K562 (cell line): Measurements from ENCODE around the gene NT5DC1. TPM values are rescaled to one million over a fixed set of nuclear protein-coding genes. Genes with fewer than 3 reads are reported as not detected.

ENCODE experiments used
- ATAC-seq: fragments of 200-7000 bp; cut with Tn5 transposase; 3 replicates; pipeline ENCODE4 v1.9.1; 2020; ENCODE audit warnings: moderate library complexity
- BruUV-seq: library from RNA; stranded (reverse); fragments of 400-500 nt; replicated peaks from 2 replicates; lab custom pipeline; 2021; lab: Mats Ljungman, UMichigan
- CTCF ChIA-PET: fragments of 300-600 bp; formaldehyde crosslinking; extraction: SDS; loops from one replicate; lab custom pipeline; 2021; ENCODE audit warnings: low intra/inter-chr PET ratio; lab: Yijun Ruan, JAX
- POLR2A ChIA-PET: fragments of 300-600, 350-650 bp; sonication (Branson Sonifier 250); formaldehyde crosslinking; extraction: SDS; loops from one replicate; lab custom pipeline; 2021; ENCODE audit warnings: antibody characterized with exemption, inconsistent platforms; lab: Yijun Ruan, JAX
- DNase-seq, 4 experiments: peaks; one replicate each; pipeline versions ENCODE4 v3.0.0 to v3.0.0-alpha.2; 2011 to 2018; ENCODE audit warnings: low spot score in 3 of 4, mixed read lengths in 3 of 4; ENCODE audit errors: extremely low read depth in 1 of 4
- FAIRE-seq: peaks from 2 replicates; lab custom pipeline; 2011; peaks lifted over from hg19 to GRCh38; lab: Jason Lieb, UNC
- H2AFZ ChIP-seq: 2 replicates; pipeline ENCODE4 v1.6.0; 2011; ENCODE audit warnings: low read depth, low read length, control low read depth, inconsistent platforms
- H3K27ac ChIP-seq: fragments of 200-600 bp; 3 replicates; pipeline ENCODE4 v1.8.0; 2011; ENCODE audit warnings: low read depth, mild to moderate bottlenecking, control low read depth, inconsistent platforms, low read length, moderate library complexity, mixed read lengths; ENCODE audit errors: extremely low read depth
- H3K27me3 ChIP-seq, 2 experiments: fragments of 300-600 bp in 1 of 2; 2 replicates in 1 of 2; 3 replicates in 1 of 2; pipeline versions ENCODE4 v1.6.0 to v1.8.0; 2011; ENCODE audit warnings: inconsistent platforms in 2 of 2, low read length in 2 of 2, mild to moderate bottlenecking in 1 of 2, mixed read lengths in 1 of 2, moderate library complexity in 1 of 2; ENCODE audit not compliant: control insufficient read depth in 2 of 2, insufficient read depth in 2 of 2
- H3K36me3 ChIP-seq: fragments of 300-600 bp; 3 replicates; pipeline ENCODE4 v1.8.0; 2011; ENCODE audit warnings: mild to moderate bottlenecking, low read length, inconsistent platforms; ENCODE audit not compliant: control insufficient read depth, insufficient read depth
- H3K4me1 ChIP-seq, 2 experiments: fragments of 200-600 bp in 1 of 2; replicated peaks in 1 of 2; 2 replicates in 1 of 2; 3 replicates in 1 of 2; pipeline versions ENCODE4 v1.5.1 to v1.8.0; 2011; ENCODE audit warnings: inconsistent platforms in 2 of 2, low read length in 2 of 2, mild to moderate bottlenecking in 1 of 2, mixed read lengths in 1 of 2, moderate library complexity in 1 of 2; ENCODE audit not compliant: control insufficient read depth in 2 of 2, insufficient read depth in 2 of 2
- H3K4me2 ChIP-seq: 2 replicates; pipeline ENCODE4 v1.6.1; 2011; ENCODE audit warnings: low read length, control low read depth, inconsistent platforms, mixed read lengths; ENCODE audit not compliant: insufficient read depth
- H3K4me3 ChIP-seq: fragments of 200-600 bp; sonication (generic), shearing (Covaris generic); 2 replicates; pipeline ENCODE4 v1.5.1; 2016; ENCODE audit warnings: control low read depth, inconsistent platforms
- H3K79me2 ChIP-seq: fragments of 200-600 bp; 3 replicates; pipeline ENCODE4 v1.8.0; 2011; ENCODE audit warnings: low read length, inconsistent platforms; ENCODE audit not compliant: control insufficient read depth, insufficient read depth
- H3K9ac ChIP-seq, 2 experiments: 2 replicates each; pipeline versions ENCODE4 v1.6.0 to v1.6.1; 2011; ENCODE audit warnings: low read depth in 2 of 2, low read length in 2 of 2, control low read depth in 1 of 2, inconsistent platforms in 1 of 2, mild to moderate bottlenecking in 1 of 2, mixed read lengths in 1 of 2; ENCODE audit not compliant: insufficient read depth in 1 of 2
- H3K9me1 ChIP-seq: one replicate; pipeline ENCODE4 v1.6.0; 2011; ENCODE audit warnings: inconsistent platforms, mild to moderate bottlenecking, low read length, moderate library complexity; ENCODE audit not compliant: control insufficient read depth, insufficient read depth
- H3K9me3 ChIP-seq: replicated peaks from 2 replicates; pipeline ENCODE4 v1.5.1; 2011; ENCODE audit warnings: low read depth, low read length, inconsistent platforms; ENCODE audit not compliant: control insufficient read depth, insufficient read depth
- H4K20me1 ChIP-seq: replicated peaks from 2 replicates; pipeline ENCODE4 v1.6.1; 2011; ENCODE audit warnings: low read length, inconsistent platforms, mixed read lengths; ENCODE audit not compliant: control insufficient read depth, insufficient read depth
- CREM ChIP-seq: IDR thresholded peaks from 2 replicates; pipeline ENCODE4 v1.6.1; 2014; ENCODE audit warnings: antibody characterized with exemption, low read depth
- DDX20 ChIP-seq: fragments of 450-650 bp; IDR thresholded peaks from 2 replicates; pipeline ENCODE4 v1.6.1; 2016; ENCODE audit warnings: missing genetic modification characterization, low read depth, mild to moderate bottlenecking, missing compliant biosample characterization, moderate library complexity
- MTA3 ChIP-seq: fragments of 450-650 bp; formaldehyde crosslinking; IDR thresholded peaks from 2 replicates; pipeline ENCODE4 v1.6.1; 2017; ENCODE audit warnings: mild to moderate bottlenecking, borderline replicate concordance
- SOX6 ChIP-seq: fragments of 450-650 bp; IDR thresholded peaks from 2 replicates; pipeline ENCODE4 v1.6.1; 2014; ENCODE audit warnings: mild to moderate bottlenecking
- SREBF2 ChIP-seq: sonication (generic); formaldehyde crosslinking; IDR thresholded peaks from 2 replicates; pipeline ENCODE4 v1.4.0; 2020; ENCODE audit warnings: mild to moderate bottlenecking, missing genetic modification reagents
- SRSF9 ChIP-seq: fragments of 200-400 bp; formaldehyde crosslinking; IDR thresholded peaks from 2 replicates; pipeline ENCODE4 v1.6.1; 2017; ENCODE audit warnings: low read depth, low read length, borderline replicate concordance
- U2AF2 ChIP-seq: fragments of 200-400 bp; formaldehyde crosslinking; optimal IDR thresholded peaks from 2 replicates; pipeline ENCODE3; 2017; ENCODE audit warnings: low read depth, mild to moderate bottlenecking, low read length
- ZNF785 ChIP-seq: fragments of 250-450 bp; sonication (Bioruptor Pico); IDR thresholded peaks from 2 replicates; pipeline ENCODE4 v1.4.0; 2020; ENCODE audit warnings: mild to moderate bottlenecking
- WGBS: fragments of 100-300 bp; shearing (Covaris generic); methylation state at CpG from one replicate; pipeline ENCODE4 v1.1.6; 2016; ENCODE audit warnings: low coverage, mixed read lengths; ENCODE audit not compliant: insufficient coverage; ENCODE audit errors: missing lambda C conversion rate; 5-methylcytosine and 5-hydroxymethylcytosine counted together
- in situ Hi-C: fragments of 300-500 bp; cut with MboI; formaldehyde crosslinking; loops from 4 replicates; pipeline ENCODE4 v1.15.0; 2018; ENCODE audit warnings: inconsistent platforms, mixed read lengths
- intact Hi-C: fragments of 100-400 bp; cut with micrococcal nuclease; formaldehyde crosslinking; loops from 2 replicates; pipeline ENCODE4 v1.14.2; 2022
- polyA plus RNA-seq, 8 experiments: library from polyadenylated mRNA; depleted of rRNA in 4 of 8; stranded (reverse) in 5 of 8; unstranded in 3 of 8; fragments of >200 nt; fragmentation: Nextera tagmentation in 2 of 8; fragmentation: Illumina TruSeq in 1 of 8; extraction: Ambion mirVana in 2 of 8; extraction: Trizol in 1 of 8; gene quantifications; 2 replicates each; pipeline versions ENCODE4 v1.2.1 to v1.2.3, GENCODE V29; 2011 to 2014; ENCODE audit warnings: inconsistent platforms in 1 of 8, missing spikeins in 1 of 8
- total RNA-seq, 7 experiments: library from RNA; depleted of rRNA in 6 of 7; stranded (reverse); fragments of >200 nt in 6 of 7; fragmentation: Illumina TruSeq in 2 of 7; extraction: Trizol in 2 of 7; gene quantifications; 2 replicates each; pipeline versions ENCODE4 v1.2.1 to v1.2.3, GENCODE V29; 2011 to 2021; ENCODE audit warnings: low replicate concordance in 1 of 7
- TF ChIP-seq, protein P1 (sequence below), 2 experiments: fragments of 450-650 bp in 1 of 2; IDR thresholded peaks; 2 replicates each; pipeline ENCODE4 v1.6.1; 2011 to 2017; ENCODE audit warnings: low read depth in 2 of 2, antibody characterized with exemption in 1 of 2, borderline replicate concordance in 1 of 2, low read length in 1 of 2, mild to moderate bottlenecking in 1 of 2, mixed read lengths in 1 of 2; ENCODE audit not compliant: control insufficient read depth in 1 of 2

NT5DC1 gene
- total and polyA plus RNA-seq, 9 of the 15 experiments (the other 6 are each of a cell fraction or from before 2014, with no cell fraction given) = 4.9 to 28.5 (median 16.3) TPM

DNA sequence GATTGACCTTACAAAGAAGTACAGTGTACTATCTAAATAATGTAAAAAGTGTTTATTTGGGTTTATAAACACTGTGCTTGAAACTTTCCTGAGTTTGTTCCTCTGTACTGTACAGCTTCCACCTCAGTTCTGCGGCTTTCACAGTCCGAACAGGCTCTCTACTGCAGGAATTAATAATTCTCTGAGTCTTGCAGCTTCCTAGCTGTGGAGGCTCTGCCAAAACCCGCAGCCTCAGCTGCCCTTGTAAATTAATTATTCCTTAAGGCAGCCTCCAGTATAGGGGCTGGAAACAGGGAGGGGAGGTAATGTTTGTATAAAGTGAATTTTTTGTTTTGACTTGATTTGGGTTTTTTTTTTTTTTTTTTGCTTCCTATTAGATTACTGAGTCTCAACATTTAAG is 134.0 kb downstream of the NT5DC1 start:
- Histone ChIP-seq H3K27me3 (no peaks in the 10 kb centered on the region), H3K4me1 (no peaks in the 10 kb centered on the region), H4K20me1 (no peaks in the 10 kb centered on the region), H3K9me3 (no peaks in the 10 kb centered on the region), H2AFZ (no peak overlapping the region), H3K79me2 (no peaks in the 10 kb centered on the region), H3K9me1 (no peaks in the 10 kb centered on the region), H3K4me3 (no peak overlapping the region), H3K27ac (no peak overlapping the region), H3K4me2 (no peak overlapping the region), H3K9ac (no peak overlapping the region), H3K36me3 (no peaks in the 10 kb centered on the region)
- TF ChIP-seq SRSF9 (no peak), U2AF2 (no peak), CREM (no peak), ZNF785 (no peak), DDX20 (tag) (no peak), SREBF2 (no peak), SOX6 (no peak), MTA3 (no peak)
- TF ChIP-seq, protein P1, sequence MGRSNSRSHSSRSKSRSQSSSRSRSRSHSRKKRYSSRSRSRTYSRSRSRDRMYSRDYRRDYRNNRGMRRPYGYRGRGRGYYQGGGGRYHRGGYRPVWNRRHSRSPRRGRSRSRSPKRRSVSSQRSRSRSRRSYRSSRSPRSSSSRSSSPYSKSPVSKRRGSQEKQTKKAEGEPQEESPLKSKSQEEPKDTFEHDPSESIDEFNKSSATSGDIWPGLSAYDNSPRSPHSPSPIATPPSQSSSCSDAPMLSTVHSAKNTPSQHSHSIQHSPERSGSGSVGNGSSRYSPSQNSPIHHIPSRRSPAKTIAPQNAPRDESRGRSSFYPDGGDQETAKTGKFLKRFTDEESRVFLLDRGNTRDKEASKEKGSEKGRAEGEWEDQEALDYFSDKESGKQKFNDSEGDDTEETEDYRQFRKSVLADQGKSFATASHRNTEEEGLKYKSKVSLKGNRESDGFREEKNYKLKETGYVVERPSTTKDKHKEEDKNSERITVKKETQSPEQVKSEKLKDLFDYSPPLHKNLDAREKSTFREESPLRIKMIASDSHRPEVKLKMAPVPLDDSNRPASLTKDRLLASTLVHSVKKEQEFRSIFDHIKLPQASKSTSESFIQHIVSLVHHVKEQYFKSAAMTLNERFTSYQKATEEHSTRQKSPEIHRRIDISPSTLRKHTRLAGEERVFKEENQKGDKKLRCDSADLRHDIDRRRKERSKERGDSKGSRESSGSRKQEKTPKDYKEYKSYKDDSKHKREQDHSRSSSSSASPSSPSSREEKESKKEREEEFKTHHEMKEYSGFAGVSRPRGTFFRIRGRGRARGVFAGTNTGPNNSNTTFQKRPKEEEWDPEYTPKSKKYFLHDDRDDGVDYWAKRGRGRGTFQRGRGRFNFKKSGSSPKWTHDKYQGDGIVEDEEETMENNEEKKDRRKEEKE (IDR thresholded peaks at IDR 0.05; ENCODE audit: borderline replicate concordance in 1 of 2, control insufficient read depth in 1 of 2, low read depth in 2 of 2, low read length in 1 of 2) = no peak
- no TSS peak for BruUV-seq
- WGBS = 75% methylated on average over 3 of the region's 3 CpGs
- ATAC-seq (no peak), FAIRE-seq (no peak), DNase-seq (no peak)
- in situ Hi-C loops = no loop called here
- POLR2A ChIA-PET = no interaction called here
- intact Hi-C loops = no loop called here
- CTCF ChIA-PET = no interaction called here
